ENCODE data around the gene IL22.

Gene IL22, protein sequence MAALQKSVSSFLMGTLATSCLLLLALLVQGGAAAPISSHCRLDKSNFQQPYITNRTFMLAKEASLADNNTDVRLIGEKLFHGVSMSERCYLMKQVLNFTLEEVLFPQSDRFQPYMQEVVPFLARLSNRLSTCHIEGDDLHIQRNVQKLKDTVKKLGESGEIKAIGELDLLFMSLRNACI

DNA sequence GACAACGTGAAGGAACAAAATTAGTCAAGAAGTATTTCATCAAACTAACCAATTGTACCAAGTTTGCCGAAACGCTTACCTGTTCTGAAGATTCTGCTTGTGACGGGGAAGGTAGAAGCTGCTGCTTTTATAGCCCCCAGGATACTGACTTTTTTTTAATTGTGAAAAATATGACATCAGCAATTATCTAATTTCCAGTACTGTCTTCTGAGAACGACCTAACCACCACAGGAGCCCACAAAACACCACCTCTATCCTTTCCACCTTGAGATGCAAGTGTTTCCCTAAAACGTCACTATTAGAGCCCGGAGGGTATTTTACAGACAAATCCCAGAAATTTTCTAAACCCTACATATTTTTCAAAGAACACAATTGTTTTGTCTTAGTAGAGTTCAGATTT lies at the start of gene IL22:
IL22 (minus strand) TSS at position 101 of the 400 bp plus-strand sequence. CDS start 156 bp downstream, outside the sequence.
- DNase-seq (ENCODE audit: low read depth): no peak

DNA sequence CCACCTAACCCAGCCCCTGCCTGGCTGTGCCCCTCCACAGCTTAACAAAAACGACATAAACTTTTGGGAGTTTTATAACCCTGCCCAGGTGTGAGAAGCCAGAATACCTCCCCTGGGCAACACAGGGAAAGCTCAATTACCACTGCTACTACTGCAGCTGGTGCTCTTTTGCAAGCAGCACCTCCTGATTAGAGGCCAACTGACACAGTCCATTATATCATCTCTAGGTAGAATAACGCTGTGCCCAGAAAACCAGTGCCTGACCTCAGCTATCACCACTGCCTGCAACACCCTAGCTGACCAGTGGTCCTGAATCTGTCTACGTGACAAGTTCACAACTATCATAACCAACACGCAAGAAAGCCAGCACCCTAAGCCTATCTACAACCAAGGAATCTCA lies 44.5 kb upstream of the IL22 start:
- no peak for DNase-seq (ENCODE audit: low read depth)

DNA sequence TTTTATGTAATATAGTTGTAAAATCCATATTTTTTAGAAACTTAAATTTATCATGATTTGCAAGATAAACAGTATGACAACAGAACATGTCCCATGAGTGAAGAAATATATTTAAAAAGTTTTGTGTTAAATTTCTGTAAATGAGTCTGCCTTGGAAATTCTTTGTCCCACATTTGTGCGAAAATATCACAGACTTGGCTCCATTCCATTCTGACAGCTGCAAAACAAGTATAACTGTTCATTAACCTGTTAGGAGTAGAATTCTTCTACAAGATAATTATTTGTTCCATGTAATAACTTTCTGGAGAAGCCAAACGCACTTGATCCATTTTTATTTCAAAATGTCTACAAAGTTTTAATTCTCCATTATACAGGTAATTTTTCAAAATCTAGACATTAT lies 40.8 kb upstream of the IL22 start:
- no peak for DNase-seq (ENCODE audit: low read depth)

DNA sequence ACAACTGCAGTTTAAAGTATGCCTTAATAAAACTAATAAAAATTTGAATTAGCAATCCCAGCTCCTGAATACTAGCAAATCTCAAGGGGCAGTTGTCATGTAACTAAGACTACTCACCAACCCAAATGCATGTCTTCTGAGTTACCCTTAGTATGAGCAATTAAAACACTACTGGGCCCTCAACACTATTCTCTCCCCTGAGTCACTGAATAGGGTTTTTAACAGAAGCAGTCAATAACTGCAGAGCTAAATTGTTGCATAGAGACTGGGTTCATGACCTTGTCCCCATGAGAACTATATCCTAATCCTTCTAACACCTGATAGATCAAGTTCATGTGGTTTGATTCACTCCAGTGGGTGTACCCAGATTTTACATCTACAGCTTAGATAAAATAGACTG lies 39.9 kb upstream of the IL22 start:
- no peak for DNase-seq (ENCODE audit: low read depth)

DNA sequence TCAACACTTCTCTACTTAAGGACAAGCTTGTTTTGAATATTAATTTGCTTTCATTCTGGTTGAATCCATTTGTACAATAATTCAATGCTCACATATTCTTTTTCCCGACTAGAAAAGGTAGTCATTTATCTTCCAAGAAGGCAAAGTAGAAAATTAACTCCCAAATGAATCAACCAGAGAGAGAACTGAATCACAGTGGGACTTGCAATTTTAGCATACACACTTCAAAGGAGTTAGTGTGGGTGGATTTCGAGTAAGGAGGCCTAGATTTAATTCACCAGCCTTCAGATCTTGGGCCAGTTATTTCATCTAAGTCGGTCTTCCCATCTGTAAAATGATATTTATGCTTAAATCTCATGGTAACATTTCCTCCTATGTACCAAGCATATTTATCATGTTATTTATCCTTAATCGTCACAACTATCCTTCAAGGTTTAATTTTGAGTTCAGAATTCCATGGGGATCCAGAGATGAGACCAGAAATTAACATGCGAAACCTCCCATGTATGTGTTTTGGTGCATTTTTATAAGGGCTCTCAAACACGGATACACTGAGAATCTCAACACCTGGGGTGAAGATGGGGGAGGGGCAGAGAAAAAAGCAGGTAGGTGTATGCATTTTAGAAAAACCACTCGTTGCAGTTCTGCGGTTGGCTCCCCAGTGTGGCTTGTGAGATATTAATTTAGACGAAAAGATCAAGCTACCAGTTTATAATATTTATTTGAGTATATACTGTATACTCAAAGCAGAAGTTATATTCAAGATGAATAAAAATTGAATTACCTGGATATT lies 38.9 kb upstream of the IL22 start:
- DNase-seq (ENCODE audit: low read depth): no peak

DNA sequence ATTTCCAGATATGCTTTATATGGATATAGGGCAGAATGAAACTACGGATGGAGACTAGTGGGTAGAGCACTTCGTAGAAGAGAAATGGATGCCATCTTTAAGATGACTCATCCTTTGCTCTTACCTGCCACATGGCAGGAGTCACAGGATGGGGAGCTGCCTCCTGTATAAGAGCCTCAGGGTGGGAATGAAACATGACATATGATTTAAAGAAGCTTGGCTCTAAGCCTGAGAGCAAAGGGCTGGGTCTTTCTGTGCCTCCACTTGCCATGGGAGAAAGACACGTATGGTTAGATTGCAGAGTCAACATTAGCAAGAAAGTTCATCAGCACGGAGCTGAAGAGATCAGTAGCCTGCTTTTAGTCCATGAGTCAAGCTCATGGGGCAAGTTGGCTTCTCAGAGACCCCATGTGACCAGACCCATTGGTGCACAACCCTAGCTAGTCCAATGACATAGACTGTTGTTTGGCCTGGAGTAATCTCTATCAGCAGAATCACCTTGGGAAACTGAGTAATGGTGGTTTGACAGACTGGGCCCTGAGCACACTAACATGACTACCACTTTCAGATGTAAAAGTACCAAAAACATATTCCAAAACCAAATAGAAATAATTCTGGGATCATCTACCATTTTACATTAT lies 38.1 kb upstream of the IL22 start:
- no peak for DNase-seq (ENCODE audit: low read depth)

DNA sequence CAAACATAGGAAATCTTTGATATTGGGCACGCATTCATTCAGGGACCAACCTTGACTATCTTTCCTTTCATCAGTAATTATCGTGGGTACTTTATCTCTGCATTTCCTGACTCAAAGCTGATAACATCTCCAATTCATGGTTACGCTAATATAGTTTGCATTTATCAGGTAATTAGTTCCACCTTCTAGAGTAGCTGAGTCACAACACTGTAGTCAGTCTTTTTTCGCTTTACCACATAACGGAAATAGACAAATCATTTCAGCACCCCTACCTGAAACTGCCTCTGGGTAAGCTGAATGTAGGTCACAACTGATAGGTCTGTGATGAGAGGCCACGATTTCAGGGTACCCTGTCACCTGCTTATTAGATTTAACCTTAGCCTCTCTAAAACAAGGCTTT lies 36.7 kb upstream of the IL22 start:
- DNase-seq (ENCODE audit: low read depth): no peak

DNA sequence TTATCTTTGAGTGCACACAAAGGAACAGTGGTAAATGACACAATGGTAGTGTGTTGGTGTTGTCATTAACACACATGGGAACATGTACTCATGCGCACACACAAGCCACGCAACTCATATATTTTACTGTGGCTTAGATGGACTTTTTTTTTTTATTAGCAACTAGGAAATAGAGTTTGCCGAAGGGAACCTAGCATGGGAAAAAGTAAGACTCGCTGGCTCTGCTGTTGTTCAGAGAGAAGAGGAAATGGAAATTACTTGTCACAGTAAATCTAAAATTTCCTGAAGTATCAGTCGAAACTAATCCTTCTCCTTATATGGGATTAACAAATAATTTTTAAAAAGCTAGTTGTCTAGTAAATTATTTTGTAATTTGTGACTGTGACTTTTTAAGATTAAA lies 33.7 kb upstream of the IL22 start:
- DNase-seq (ENCODE audit: low read depth): no peak

DNA sequence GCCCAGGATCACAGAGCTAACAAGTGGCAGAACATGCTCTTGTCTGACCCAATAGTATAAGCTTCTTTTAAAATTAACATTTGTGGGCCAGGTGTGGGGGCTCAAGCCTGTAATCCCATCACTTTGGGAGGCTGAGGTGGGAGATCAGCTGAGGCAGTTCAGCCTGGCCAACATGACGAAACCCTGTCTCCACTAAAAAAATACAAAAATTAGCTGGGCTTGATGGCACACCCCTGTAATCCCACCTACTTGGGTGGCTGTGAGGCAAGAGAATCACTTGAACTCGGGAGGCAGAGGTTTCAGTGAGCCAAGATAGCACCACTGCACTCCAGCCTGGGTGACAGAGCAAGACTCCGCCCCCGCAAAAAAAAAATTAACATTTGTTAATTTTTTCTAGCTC lies 33.0 kb upstream of the IL22 start:
- no peak for DNase-seq (ENCODE audit: low read depth)

DNA sequence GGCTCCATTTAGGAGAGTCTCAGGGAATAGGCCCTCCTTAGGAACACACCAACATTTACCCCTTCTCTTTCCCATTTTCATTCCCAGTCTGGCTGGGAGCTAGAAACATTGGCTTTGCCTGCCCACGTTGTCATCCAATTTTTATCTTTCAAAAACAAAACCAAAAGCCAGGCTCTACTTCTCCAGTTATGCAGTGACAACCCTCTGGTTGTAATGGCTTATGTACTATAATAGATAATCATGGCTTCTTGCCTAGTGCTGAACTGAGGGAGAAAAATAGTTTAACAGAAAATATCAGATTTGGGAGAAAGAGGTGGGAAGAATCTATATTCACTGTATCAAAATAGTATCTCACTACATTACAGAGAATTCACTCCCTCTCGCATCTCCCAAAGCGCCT lies 32.1 kb upstream of the IL22 start:
- no peak for DNase-seq (ENCODE audit: low read depth)

DNA sequence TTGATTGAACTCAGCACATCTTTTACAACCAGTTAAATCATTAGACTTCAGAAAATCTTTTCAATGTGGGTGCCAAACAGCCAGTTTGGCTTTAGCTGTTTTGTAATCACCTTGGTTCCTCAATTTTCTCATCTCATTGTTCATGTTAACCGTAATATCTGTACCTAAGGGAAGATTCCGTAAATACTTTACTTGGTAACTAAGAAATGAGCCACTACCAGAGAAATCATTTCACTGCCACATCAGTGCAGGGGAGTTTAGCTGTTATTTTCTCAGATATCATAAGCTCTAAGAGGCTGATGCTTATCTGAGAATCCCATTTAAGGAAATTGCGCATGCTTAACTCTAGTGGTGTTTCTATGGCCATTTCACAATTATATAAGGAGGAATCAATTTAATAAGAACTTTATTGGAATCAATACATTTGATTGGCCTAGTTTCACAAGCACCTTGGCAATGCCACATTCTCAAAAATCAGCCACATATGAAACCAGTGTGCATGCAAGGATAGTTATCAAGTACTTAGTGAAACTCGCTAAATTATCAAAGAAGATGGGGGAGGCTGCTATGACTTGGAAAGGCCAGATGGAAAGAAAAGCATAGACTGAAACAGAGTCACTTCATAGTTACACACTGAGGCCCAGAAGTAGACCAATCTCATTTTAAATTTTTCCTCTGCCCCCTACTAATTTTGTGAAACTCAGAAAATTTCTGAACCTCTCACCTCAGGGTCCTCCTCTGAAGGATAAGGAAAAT lies 28.1 kb upstream of the IL22 start:
- peak; percentile 41 for DNase-seq (ENCODE audit: low read depth)

DNA sequence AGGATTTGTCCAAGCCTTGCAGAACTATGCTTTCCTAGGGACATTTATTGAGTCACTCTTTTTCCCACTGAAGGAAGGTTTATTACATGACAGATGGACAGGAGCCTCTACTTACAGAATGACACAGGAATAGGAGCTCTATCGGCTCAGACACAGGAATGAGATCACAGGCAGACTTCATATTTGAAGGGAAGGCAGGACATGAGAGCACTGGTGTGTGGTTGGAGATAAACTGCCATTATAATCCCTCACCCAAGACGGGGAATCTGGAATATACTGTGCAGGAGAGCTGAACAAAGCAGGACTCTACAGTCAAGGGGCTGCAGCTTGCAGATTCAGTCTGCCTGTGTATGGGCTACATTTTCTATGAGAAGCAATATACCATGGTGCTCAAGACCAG lies 26.8 kb upstream of the IL22 start:
- DNase-seq (ENCODE audit: low read depth): peak; percentile 34

DNA sequence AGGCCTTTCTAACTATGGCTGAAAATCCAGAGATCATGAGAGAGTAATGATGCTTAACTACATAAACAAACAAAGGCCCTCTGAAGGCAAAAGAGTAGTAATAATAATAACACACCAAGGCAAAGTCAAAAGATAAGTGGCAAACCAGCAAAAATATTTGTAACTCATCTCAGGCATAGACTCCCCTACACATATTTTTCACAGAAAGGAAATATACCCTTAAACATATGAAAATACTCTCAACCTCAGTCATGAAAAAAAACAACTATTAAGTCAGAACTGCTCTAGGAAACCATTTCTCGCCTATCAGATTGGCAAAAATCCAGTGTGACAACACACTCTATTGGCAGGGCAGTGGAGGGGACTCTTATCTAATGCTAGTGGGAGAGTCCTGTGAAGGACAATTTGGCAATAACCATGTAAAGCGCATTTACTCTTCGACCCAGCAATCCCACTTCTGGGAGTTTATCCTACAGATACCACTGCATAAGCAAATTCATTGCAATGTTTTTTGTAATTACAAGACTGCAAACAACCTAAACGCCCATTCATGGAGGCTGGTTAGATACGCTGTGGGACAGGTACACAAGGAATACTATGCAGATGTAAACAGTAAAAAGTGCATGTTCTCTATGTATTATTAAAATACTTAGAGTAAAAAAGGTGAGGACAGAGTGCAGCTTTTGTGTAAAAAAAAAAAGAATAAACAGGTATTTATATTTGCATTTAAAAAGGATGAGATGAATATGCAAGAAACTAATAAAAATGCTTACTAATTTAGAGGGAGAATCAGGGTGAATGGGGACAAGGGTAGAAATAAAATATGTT lies 26.0 kb upstream of the IL22 start:
- DNase-seq (ENCODE audit: low read depth): peak; percentile 65

DNA sequence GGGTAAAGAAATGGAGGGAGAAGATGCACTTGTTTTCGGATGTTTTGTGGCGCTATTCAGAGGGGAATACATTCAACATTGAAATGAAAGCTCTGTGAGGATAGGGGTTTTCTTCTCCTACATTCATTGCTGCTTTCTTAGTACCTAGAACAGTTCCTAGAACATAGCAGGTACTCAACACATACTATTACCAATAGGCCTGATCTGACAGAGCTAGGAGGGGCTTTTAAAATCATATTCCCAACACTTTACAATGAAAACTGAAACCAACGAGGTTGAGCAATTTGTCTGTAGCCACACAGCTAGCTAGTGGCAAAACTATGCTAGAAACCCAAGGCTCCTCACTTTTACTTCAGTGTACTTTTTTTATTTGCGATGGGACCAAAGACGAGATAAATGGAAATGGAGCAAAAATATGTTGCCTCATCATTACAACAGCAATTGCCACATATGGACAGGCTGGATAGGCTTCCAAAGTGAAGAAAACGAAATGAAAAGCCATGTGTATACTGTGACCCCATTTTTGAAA lies 23.1 kb upstream of the IL22 start:
- DNase-seq (ENCODE audit: low read depth): peak; percentile 37

DNA sequence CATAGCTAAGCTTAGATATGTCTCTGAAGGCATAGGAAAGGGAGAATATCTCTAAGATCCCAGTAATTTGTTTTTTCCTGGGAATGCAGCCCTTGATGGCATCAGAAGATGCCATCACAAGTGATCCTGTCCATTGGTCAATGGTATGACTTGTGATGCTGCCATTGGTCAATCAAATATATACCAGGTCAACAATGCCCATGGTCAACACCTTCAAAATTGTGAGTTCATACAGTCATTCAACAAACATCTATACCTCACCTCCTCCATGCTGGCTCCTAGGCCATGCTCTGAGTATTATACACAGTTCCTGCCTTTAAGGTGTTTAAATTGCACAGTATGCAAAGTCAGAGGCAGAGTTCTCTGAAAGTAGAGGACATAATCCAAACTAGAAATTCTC lies 19.3 kb upstream of the IL22 start:
- DNase-seq (ENCODE audit: low read depth): no peak

DNA sequence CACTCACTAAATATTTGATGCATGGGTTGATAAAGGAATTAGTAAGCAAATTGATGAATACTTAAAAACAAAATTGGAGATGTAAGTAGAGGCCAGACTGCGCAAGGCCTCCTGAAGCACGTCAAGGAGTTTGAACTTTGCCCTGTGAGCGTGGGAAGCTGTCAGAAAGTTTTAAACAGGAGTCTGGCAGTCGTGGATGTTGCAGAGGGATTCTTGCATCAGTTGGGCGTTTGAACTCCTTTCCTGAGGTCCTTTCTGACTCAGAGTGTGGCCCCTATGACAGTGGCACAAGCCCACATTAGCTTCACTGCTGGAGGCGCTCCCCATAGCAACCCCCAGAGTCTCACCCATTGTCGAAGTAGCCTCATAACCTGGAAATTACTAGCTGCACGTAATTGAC lies 17.9 kb upstream of the IL22 start:
- DNase-seq (ENCODE audit: low read depth): peak; percentile 91

DNA sequence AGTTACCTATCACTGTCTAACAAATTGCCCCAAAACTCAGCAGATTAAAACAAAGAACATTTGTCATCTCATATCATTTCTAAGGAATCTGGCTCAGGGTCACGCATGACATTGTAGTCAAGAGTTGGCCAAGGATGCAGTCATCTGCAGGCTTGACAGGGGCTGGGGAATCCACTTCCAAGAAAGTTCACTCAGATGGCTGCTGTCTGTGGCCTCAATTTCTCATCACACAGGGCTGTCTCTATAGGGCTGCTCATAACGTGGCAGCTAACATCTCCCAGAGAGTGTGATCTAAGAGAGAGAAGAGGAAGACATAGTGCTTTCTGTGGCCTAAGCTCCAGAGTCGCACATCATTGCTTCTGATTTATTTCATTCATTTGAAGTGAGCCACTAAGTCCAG lies 17.0 kb upstream of the IL22 start:
- DNase-seq (ENCODE audit: low read depth): no peak

DNA sequence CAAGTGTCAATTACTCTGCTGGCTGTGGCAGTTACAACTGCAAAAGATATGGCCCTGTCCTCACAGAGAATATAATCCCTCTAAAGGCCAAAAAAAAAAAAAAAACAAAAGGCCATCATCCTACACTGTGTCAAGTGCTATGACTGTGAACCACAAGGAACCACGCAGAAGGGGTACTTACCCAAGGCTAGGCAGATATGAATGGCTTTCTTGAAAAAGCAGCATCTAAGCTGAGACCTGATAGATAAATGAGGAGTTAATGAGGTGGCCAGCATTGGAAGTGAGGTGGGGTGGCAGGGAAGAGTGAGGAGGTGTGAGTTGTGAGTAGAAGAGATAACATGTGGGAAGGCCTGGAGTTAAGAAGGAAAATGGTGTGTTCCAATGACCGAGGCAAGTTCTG lies 16.4 kb upstream of the IL22 start:
- DNase-seq (ENCODE audit: low read depth): no peak

DNA sequence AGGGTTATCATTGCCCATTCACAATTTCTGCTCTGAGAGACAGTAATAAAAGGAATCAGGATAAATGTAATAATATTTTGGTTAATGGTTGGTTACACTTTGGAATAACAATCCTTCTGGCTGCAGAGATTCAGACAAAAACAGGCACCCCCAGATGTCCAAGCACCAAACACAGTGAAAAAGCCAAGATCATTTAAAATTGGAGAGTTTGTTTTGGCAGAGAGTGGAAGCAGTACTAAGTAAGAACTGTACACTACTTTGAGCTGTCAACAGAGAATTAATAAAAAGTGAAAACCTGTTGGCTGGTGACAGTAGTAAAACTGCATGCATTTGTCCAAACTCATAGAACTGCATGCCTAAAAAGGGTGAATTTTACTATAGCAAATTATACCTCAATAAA lies 15.6 kb upstream of the IL22 start:
- DNase-seq (ENCODE audit: low read depth): no peak

DNA sequence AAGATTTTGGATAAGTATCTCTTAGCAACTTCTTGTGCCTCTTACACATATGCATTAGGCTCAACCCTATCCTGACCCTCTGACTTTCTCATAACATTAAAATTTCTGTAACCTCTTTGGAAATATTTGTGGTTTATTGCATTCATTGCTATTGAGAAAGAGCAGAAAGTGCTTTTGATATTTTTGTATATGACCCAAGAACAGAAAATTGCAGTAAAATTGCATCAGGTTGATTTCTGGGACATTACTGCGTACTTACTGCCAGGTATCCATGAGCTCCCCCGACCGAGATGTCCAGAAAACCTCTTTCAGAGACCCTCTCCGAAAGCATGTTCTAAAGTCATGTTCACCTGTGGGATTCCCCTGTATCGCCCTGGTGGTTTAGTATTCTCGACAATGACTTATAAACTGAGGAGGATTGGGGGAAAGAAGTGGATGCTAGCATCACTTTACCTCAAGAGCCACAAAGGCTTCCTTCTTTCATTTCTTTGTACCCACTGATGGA lies 14.5 kb upstream of the IL22 start:
- DNase-seq (ENCODE audit: low read depth): peak; percentile 93

DNA sequence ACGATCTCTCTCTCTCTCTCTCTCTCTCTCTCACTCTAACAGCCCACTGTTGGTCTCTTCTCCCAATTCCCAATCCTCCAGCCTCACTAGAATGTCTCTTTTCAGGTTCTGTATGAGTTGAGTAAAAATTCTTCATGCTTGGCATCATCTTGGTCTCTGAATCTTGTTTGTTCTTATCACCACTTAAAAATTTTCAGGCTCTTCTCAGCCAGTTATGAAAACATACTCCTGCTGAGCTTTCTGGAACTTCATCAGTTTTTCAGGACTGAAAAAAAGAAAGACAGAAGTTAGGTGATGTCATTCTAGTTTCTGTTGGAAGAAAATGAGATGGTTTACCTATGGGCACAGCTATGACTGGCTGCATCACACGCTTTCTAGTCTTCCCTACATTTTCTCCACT lies 11.5 kb upstream of the IL22 start:
- peak; percentile 85 for DNase-seq (ENCODE audit: low read depth)

All from amniotic epithelial cell (primary cell).